GM23338 (cell line): ENCODE measurements around the gene CDK5RAP2. TPM values are rescaled to one million over a fixed set of nuclear protein-coding genes. Genes with fewer than 3 reads are reported as not detected.

ENCODE experiments used
- ATAC-seq: fragments of 200-7000 bp; cut with Tn5 transposase; 3 replicates; pipeline ENCODE4 v1.9.1; 2020
- DNase-seq: peaks from one replicate; pipeline ENCODE4 v3.0.0-alpha.2; 2015; ENCODE audit warnings: low spot score
- H2AFZ ChIP-seq: fragments of 200-600 bp; sonication (generic); 2 replicates; pipeline ENCODE4 v1.8.0; 2016; ENCODE audit warnings: antibody characterized with exemption, mild to moderate bottlenecking, moderate library complexity
- H3F3A ChIP-seq: fragments of 200-600 bp; sonication (generic); replicated peaks from 2 replicates; pipeline ENCODE4 v1.8.0; 2017; ENCODE audit warnings: antibody characterized with exemption, mixed run types, low read depth
- H3K27ac ChIP-seq: fragments of 200-600 bp; sonication (generic); 2 replicates; pipeline ENCODE4 v1.6.1; 2016; ENCODE audit warnings: low read depth
- H3K27me3 ChIP-seq: fragments of 200-600 bp; sonication (generic); 2 replicates; pipeline ENCODE4 v1.8.0; 2016; ENCODE audit warnings: mild to moderate bottlenecking, mixed run types, moderate library complexity; ENCODE audit not compliant: insufficient read depth
- H3K36me3 ChIP-seq: fragments of 200-600 bp; sonication (generic); 2 replicates; pipeline ENCODE4 v1.8.0; 2016; ENCODE audit warnings: mild to moderate bottlenecking; ENCODE audit not compliant: insufficient read depth
- H3K4me1 ChIP-seq: fragments of 200-600 bp; sonication (generic); 2 replicates; pipeline ENCODE4 v1.8.0; 2016; ENCODE audit warnings: mild to moderate bottlenecking, moderate library complexity; ENCODE audit not compliant: insufficient read depth
- H3K4me2 ChIP-seq: fragments of 200-600 bp; sonication (generic); 2 replicates; pipeline ENCODE4 v1.7.1; 2017; ENCODE audit warnings: mixed run types
- H3K4me3 ChIP-seq: fragments of 200-600 bp; sonication (generic); 2 replicates; pipeline ENCODE4 v1.6.1; 2016; ENCODE audit warnings: mixed run types
- H3K79me2 ChIP-seq: fragments of 200-600 bp; sonication (generic); replicated peaks from 2 replicates; pipeline ENCODE4 v1.8.0; 2017; ENCODE audit warnings: mild to moderate bottlenecking; ENCODE audit not compliant: insufficient read depth
- H3K9me2 ChIP-seq: fragments of 200-600 bp; sonication (generic); 2 replicates; pipeline ENCODE4 v1.8.0; 2017; ENCODE audit not compliant: insufficient read depth
- H4K20me1 ChIP-seq: fragments of 200-600 bp; sonication (generic); replicated peaks from 2 replicates; pipeline ENCODE4 v1.8.0; 2017; ENCODE audit warnings: mild to moderate bottlenecking; ENCODE audit not compliant: insufficient read depth
- H3K27ac Mint-ChIP-seq: 2 replicates; pipeline ENCODE4 v1.8.0; 2020; ENCODE audit warnings: inconsistent platforms, mild to moderate bottlenecking, moderate library complexity, mixed read lengths
- H3K27me3 Mint-ChIP-seq: 3 replicates; pipeline ENCODE4 v1.8.0; 2022; ENCODE audit warnings: low read depth, mild to moderate bottlenecking, moderate library complexity, mixed read lengths, inconsistent platforms; ENCODE audit not compliant: insufficient read depth, poor library complexity
- H3K36me3 Mint-ChIP-seq: 3 replicates; pipeline ENCODE4 v1.8.0; 2021; ENCODE audit warnings: low read depth, mild to moderate bottlenecking, inconsistent platforms, moderate library complexity, mixed read lengths
- H3K4me1 Mint-ChIP-seq: 3 replicates; pipeline ENCODE4 v1.8.0; 2020; ENCODE audit warnings: mild to moderate bottlenecking, inconsistent platforms, mixed read lengths
- H3K4me3 Mint-ChIP-seq: 3 replicates; pipeline ENCODE4 v1.8.0; 2021; ENCODE audit warnings: moderate library complexity, mild to moderate bottlenecking, inconsistent platforms, mixed read lengths
- H3K9me3 Mint-ChIP-seq: 3 replicates; pipeline ENCODE4 v1.8.0; 2020; ENCODE audit warnings: moderate library complexity, mild to moderate bottlenecking, inconsistent platforms, mixed read lengths
- EZH2 ChIP-seq: fragments of 200-600 bp; sonication (generic); IDR thresholded peaks from one replicate; pipeline ENCODE4 v1.8.0; 2017; ENCODE audit warnings: antibody characterized with exemption, mild to moderate bottlenecking, low read depth; ENCODE audit not compliant: unreplicated experiment
- JUNB ChIP-seq: IDR thresholded peaks from one replicate; pipeline ENCODE4 v1.6.1; 2016; ENCODE audit warnings: antibody characterized with exemption; ENCODE audit not compliant: unreplicated experiment
- POLR2AphosphoS5 ChIP-seq: IDR thresholded peaks from 2 replicates; pipeline ENCODE4 v1.6.1; 2016; ENCODE audit warnings: antibody characterized with exemption, low read depth
- ZNF331 ChIP-seq: fragments of 250-450 bp; sonication (Bioruptor Pico); IDR thresholded peaks from 2 replicates; pipeline ENCODE4 v1.5.0; 2020; ENCODE audit warnings: low read depth, mild to moderate bottlenecking, moderate library complexity
- polyA plus RNA-seq: library from polyadenylated mRNA; unstranded; fragments of >200 nt; fragmentation: Nextera tagmentation; extraction: Ambion mirVana; gene quantifications from 2 replicates; pipeline ENCODE4 v1.2.1, GENCODE V29; 2016
- total RNA-seq: library from RNA; depleted of rRNA; stranded (reverse); fragments of >200 nt; shearing (Covaris generic); gene quantifications from 2 replicates; pipeline ENCODE4 v1.2.3, GENCODE V29; 2014
- TF ChIP-seq, protein P1 (sequence below): fragments of 250-450 bp; sonication (Bioruptor Pico); IDR thresholded peaks from 2 replicates; pipeline ENCODE4 v1.5.0; 2020; ENCODE audit warnings: mild to moderate bottlenecking, moderate library complexity

The CDK5RAP2 gene
- total and polyA plus RNA-seq, 2 experiments from 2014 or later = 50.7 to 65.7 TPM

DNA sequence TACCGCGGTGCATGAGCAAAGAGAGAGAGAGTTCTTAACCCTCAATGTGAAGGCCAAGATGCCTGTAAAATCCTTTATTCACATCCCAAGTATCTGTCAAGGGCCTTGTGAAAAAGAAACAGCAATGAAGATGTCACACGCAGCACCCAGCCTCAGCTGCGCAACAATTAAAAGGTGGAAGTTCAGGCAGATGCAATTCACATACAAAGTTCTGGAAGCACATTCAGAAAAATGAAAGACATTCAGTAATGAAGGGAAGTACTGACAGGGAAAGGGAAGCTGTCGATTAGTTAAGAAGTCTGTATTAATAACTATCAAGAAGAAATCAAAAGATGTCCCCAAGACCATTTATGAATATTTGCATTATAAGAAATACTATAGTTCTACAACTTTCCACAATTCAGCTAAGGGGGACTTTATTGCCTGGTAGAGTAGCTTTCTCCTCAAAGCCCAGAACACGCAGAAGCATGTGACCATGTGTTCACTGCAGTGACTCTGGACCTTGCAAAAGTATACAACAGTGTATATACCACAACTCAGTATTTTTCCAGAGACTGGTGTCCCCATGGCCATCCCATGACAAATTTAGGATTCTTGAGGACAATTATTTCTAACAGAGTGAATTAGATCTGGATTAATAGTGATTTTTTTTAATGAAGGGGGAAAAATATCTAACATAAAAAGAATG is 137.5 kb downstream of the CDK5RAP2 start (continued):
- TF ChIP-seq, protein P1, sequence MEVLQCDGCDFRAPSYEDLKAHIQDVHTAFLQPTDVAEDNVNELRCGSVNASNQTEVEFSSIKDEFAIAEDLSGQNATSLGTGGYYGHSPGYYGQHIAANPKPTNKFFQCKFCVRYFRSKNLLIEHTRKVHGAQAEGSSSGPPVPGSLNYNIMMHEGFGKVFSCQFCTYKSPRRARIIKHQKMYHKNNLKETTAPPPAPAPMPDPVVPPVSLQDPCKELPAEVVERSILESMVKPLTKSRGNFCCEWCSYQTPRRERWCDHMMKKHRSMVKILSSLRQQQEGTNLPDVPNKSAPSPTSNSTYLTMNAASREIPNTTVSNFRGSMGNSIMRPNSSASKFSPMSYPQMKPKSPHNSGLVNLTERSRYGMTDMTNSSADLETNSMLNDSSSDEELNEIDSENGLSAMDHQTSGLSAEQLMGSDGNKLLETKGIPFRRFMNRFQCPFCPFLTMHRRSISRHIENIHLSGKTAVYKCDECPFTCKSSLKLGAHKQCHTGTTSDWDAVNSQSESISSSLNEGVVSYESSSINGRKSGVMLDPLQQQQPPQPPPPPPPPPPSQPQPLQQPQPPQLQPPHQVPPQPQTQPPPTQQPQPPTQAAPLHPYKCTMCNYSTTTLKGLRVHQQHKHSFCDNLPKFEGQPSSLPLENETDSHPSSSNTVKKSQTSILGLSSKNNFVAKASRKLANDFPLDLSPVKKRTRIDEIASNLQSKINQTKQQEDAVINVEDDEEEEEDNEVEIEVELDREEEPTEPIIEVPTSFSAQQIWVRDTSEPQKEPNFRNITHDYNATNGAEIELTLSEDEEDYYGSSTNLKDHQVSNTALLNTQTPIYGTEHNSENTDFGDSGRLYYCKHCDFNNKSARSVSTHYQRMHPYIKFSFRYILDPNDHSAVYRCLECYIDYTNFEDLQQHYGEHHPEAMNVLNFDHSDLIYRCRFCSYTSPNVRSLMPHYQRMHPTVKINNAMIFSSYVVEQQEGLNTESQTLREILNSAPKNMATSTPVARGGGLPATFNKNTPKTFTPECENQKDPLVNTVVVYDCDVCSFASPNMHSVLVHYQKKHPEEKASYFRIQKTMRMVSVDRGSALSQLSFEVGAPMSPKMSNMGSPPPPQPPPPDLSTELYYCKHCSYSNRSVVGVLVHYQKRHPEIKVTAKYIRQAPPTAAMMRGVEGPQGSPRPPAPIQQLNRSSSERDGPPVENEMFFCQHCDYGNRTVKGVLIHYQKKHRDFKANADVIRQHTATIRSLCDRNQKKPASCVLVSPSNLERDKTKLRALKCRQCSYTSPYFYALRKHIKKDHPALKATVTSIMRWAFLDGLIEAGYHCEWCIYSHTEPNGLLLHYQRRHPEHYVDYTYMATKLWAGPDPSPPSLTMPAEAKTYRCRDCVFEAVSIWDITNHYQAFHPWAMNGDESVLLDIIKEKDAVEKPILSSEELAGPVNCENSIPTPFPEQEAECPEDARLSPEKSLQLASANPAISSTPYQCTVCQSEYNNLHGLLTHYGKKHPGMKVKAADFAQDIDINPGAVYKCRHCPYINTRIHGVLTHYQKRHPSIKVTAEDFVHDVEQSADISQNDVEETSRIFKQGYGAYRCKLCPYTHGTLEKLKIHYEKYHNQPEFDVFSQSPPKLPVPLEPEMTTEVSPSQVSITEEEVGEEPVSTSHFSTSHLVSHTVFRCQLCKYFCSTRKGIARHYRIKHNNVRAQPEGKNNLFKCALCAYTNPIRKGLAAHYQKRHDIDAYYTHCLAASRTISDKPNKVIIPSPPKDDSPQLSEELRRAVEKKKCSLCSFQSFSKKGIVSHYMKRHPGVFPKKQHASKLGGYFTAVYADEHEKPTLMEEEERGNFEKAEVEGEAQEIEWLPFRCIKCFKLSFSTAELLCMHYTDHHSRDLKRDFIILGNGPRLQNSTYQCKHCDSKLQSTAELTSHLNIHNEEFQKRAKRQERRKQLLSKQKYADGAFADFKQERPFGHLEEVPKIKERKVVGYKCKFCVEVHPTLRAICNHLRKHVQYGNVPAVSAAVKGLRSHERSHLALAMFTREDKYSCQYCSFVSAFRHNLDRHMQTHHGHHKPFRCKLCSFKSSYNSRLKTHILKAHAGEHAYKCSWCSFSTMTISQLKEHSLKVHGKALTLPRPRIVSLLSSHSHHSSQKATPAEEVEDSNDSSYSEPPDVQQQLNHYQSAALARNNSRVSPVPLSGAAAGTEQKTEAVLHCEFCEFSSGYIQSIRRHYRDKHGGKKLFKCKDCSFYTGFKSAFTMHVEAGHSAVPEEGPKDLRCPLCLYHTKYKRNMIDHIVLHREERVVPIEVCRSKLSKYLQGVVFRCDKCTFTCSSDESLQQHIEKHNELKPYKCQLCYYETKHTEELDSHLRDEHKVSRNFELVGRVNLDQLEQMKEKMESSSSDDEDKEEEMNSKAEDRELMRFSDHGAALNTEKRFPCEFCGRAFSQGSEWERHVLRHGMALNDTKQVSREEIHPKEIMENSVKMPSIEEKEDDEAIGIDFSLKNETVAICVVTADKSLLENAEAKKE = no peak

DNA sequence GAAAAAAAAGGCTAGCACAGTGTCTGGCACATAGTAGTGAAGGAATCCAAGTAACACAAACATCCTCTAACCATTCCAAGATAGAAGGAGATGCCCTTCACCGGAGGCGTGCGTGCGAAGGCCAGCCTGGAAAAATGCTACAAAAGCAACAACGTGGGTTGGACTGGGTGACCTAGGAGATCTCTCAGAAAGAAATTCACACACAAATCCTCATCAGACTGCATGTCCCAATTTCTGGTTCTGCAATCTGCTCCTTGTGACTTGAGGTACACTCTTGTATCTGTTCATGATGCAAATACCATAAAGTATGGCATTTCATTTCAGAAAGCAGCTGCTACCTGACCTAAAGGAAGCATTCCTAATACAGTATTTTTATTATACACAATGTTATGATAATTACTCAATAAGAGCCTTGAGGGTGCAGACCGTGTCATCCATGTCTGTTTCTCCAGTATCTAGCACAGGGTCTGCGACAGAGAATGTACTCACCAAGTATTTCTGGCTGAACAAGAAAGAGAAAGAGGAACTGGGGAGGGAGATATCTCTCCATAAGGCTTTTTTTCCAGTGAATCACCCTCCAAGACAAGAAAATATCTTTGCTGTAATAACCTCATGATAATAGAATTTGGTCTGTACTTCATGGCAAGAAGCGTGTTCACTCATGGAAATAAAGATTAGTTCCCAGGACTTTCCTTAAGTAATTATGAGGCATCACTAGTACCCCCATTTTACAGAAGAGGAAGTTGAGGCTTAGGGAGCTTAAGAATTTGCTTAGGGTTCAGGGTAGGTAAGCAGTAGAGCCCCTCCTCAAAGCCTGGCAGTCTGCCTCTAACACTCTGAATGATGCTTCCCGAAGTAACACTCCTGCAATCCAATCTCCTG is 138.3 kb downstream of the CDK5RAP2 start:
- Histone ChIP-seq H4K20me1 (peaks cover 7% of the 10 kb centered on the region; the same call in 1 of the 2 replicates), H3K27me3 (no peaks in the 10 kb centered on the region), H3K36me3 (peaks cover 10% of the 10 kb centered on the region; the same call in 1 of the 2 replicates), H3K79me2 (no peaks in the 10 kb centered on the region), H3K4me3 (no peak overlapping the region), H3F3A (no peaks in the 10 kb centered on the region), H3K9me2 (no peaks in the 10 kb centered on the region), H3K4me2 (no peak overlapping the region), H2AFZ (no peak overlapping the region), H3K27ac (no peak overlapping the region), H3K4me1 (no peaks in the 10 kb centered on the region)
- Mint-ChIP-seq H3K27me3 (no peaks in the 10 kb centered on the region), H3K4me3 (no peak overlapping the region), H3K36me3 (peaks cover 35% of the 10 kb centered on the region), H3K4me1 (no peaks in the 10 kb centered on the region), H3K9me3 (no peaks in the 10 kb centered on the region), H3K27ac (no peak overlapping the region)
- ATAC-seq (no peak), DNase-seq (no peak)
- TF ChIP-seq EZH2 = no peak
- no peak for TF ChIP-seq ZNF331 (CRISPR knock-in tag)
- TF ChIP-seq, protein P1 = no peak
- TF ChIP-seq JUNB = no peak
- TF ChIP-seq POLR2AphosphoS5 = no peak
